H9 (cell line): ENCODE results near the gene CPB2. TPM values are rescaled to one million over a fixed set of nuclear protein-coding genes. Genes with fewer than 3 reads are reported as not detected.

Experiments
- DNase-seq: peaks from one replicate; pipeline ENCODE4 v3.0.0-alpha.2; 2017
- H2AFZ ChIP-seq: one replicate; pipeline ENCODE4 v1.6.1; 2013; ENCODE audit warnings: mild to moderate bottlenecking, low read length, control low read depth, moderate library complexity
- H2AK5ac ChIP-seq: 2 replicates; pipeline ENCODE4 v1.6.1; 2013; ENCODE audit warnings: low read length, control low read depth, mixed read lengths; ENCODE audit not compliant: insufficient read length
- H2BK120ac ChIP-seq: one replicate; pipeline ENCODE4 v1.6.1; 2013; ENCODE audit warnings: low read depth, mild to moderate bottlenecking, low read length, control low read depth, inconsistent platforms; ENCODE audit not compliant: poor library complexity, severe bottlenecking
- H2BK12ac ChIP-seq: 2 replicates; pipeline ENCODE4 v1.6.1; 2013; ENCODE audit warnings: low read length, control low read depth, mixed read lengths, low read depth; ENCODE audit not compliant: insufficient read length
- H2BK15ac ChIP-seq: 2 replicates; pipeline ENCODE4 v1.6.1; 2013; ENCODE audit warnings: low read depth, low read length, control low read depth
- H2BK20ac ChIP-seq: one replicate; pipeline ENCODE4 v1.6.1; 2013; ENCODE audit warnings: low read depth, mild to moderate bottlenecking, low read length, control low read depth, inconsistent platforms; ENCODE audit not compliant: poor library complexity, severe bottlenecking
- H2BK5ac ChIP-seq: 2 replicates; pipeline ENCODE4 v1.6.1; 2013; ENCODE audit warnings: low read length, control low read depth, mixed read lengths; ENCODE audit not compliant: insufficient read length
- H3K14ac ChIP-seq: 2 replicates; pipeline ENCODE4 v1.6.1; 2013; ENCODE audit warnings: low read length, control low read depth; ENCODE audit not compliant: insufficient read depth
- H3K18ac ChIP-seq: 2 replicates; pipeline ENCODE4 v1.6.1; 2013; ENCODE audit warnings: low read depth, mild to moderate bottlenecking, mixed read lengths, low read length, control low read depth; ENCODE audit not compliant: insufficient read length
- H3K23ac ChIP-seq: 2 replicates; pipeline ENCODE4 v1.6.1; 2013; ENCODE audit warnings: low read length, control low read depth, mixed read lengths, low read depth; ENCODE audit not compliant: insufficient read length
- H3K23me2 ChIP-seq: 2 replicates; pipeline ENCODE4 v1.6.1; 2013; ENCODE audit warnings: low read depth, mild to moderate bottlenecking, mixed read lengths, low read length, control low read depth; ENCODE audit not compliant: insufficient read length, poor library complexity, severe bottlenecking
- H3K27ac ChIP-seq: 2 replicates; pipeline ENCODE4 v1.5.1; 2013; ENCODE audit warnings: low read length, control low read depth, mixed read lengths, low read depth; ENCODE audit not compliant: insufficient read length
- H3K27me3 ChIP-seq: 2 replicates; pipeline ENCODE4 v1.6.1; 2013; ENCODE audit warnings: low read length, control low read depth, inconsistent platforms; ENCODE audit not compliant: insufficient read depth
- H3K4ac ChIP-seq: 2 replicates; pipeline ENCODE4 v1.6.1; 2013; ENCODE audit warnings: low read depth, mild to moderate bottlenecking, control low read depth, inconsistent platforms, low read length, moderate library complexity
- H3K4me1 ChIP-seq: 2 replicates; pipeline ENCODE4 v1.6.1; 2013; ENCODE audit warnings: low read length, control low read depth, inconsistent platforms; ENCODE audit not compliant: insufficient read depth
- H3K4me2 ChIP-seq: 2 replicates; pipeline ENCODE4 v1.6.1; 2013; ENCODE audit warnings: low read length, control low read depth, mixed read lengths; ENCODE audit not compliant: insufficient read length, insufficient read depth
- H3K56ac ChIP-seq: 2 replicates; pipeline ENCODE4 v1.6.1; 2013; ENCODE audit warnings: low read depth, mild to moderate bottlenecking, mixed read lengths, low read length, control low read depth; ENCODE audit not compliant: insufficient read length
- H3K79me1 ChIP-seq: 2 replicates; pipeline ENCODE4 v1.6.1; 2013; ENCODE audit warnings: low read depth, mild to moderate bottlenecking, moderate library complexity, low read length, control low read depth, inconsistent platforms; ENCODE audit not compliant: insufficient read depth, poor library complexity, severe bottlenecking
- H3K79me2 ChIP-seq: 2 replicates; pipeline ENCODE4 v1.6.1; 2013; ENCODE audit warnings: low read length, control low read depth, inconsistent platforms; ENCODE audit not compliant: insufficient read depth
- H3K9ac ChIP-seq: 2 replicates; pipeline ENCODE4 v1.6.1; 2013; ENCODE audit warnings: low read length, control low read depth, mixed read lengths; ENCODE audit not compliant: insufficient read length; ENCODE audit errors: extremely low read depth
- H3K9me3 ChIP-seq: one replicate; pipeline ENCODE4 v1.6.1; 2013; ENCODE audit warnings: low read depth, low read length, inconsistent platforms; ENCODE audit not compliant: control insufficient read depth
- H3T11ph ChIP-seq: one replicate; pipeline ENCODE4 v1.6.1; 2013; ENCODE audit warnings: mild to moderate bottlenecking, low read length, control low read depth, inconsistent platforms
- H4K20me1 ChIP-seq: one replicate; pipeline ENCODE4 v1.6.1; 2013; ENCODE audit not compliant: control insufficient read depth, insufficient read length, insufficient read depth
- H4K5ac ChIP-seq: 2 replicates; pipeline ENCODE4 v1.6.1; 2013; ENCODE audit warnings: low read depth, mild to moderate bottlenecking, mixed read lengths, low read length, control low read depth; ENCODE audit not compliant: insufficient read length
- H4K8ac ChIP-seq: replicated peaks from 2 replicates; pipeline ENCODE4 v1.6.1; 2013; ENCODE audit warnings: low read length, control low read depth, mixed read lengths, low read depth; ENCODE audit not compliant: insufficient read length
- H4K91ac ChIP-seq: 2 replicates; pipeline ENCODE4 v1.6.1; 2013; ENCODE audit warnings: low read depth, mild to moderate bottlenecking, moderate library complexity, mixed read lengths, low read length, control low read depth; ENCODE audit not compliant: insufficient read length
- H3K27ac Mint-ChIP-seq, 3 experiments: 2 replicates in 2 of 3; 3 replicates in 1 of 3; pipeline ENCODE4 v1.8.0; 2020 to 2021; ENCODE audit warnings: mixed read lengths in 3 of 3, mild to moderate bottlenecking in 1 of 3, moderate library complexity in 1 of 3
- H3K27me3 Mint-ChIP-seq: 2 replicates; pipeline ENCODE4 v1.8.0; 2021; ENCODE audit warnings: low read depth, mild to moderate bottlenecking, moderate library complexity, mixed read lengths
- H3K36me3 Mint-ChIP-seq, 3 experiments: 2 replicates in 2 of 3; 3 replicates in 1 of 3; pipeline ENCODE4 v1.8.0; 2020 to 2021; ENCODE audit warnings: low read depth in 3 of 3, mixed read lengths in 3 of 3; ENCODE audit not compliant: insufficient read depth in 1 of 3
- H3K4me1 Mint-ChIP-seq, 2 experiments: 2 replicates each; pipeline ENCODE4 v1.8.0; 2020; ENCODE audit warnings: mixed read lengths in 2 of 2
- H3K4me3 Mint-ChIP-seq, 2 experiments: 2 replicates in 1 of 2; 3 replicates in 1 of 2; pipeline ENCODE4 v1.8.0; 2020 to 2021; ENCODE audit warnings: mild to moderate bottlenecking in 2 of 2, mixed read lengths in 2 of 2, moderate library complexity in 1 of 2
- H3K9me3 Mint-ChIP-seq, 2 experiments: 2 replicates in 1 of 2; 3 replicates in 1 of 2; pipeline ENCODE4 v1.8.0; 2020; ENCODE audit warnings: mild to moderate bottlenecking in 2 of 2, mixed read lengths in 2 of 2, moderate library complexity in 1 of 2
- WGBS: extraction: QIAGEN DNeasy Blood & Tissue Kit; methylation state at CpG from one replicate; pipeline ENCODE4 v1.1.7; 2013; ENCODE audit warnings: missing lambda C conversion rate, low lambda C conversion rate, mixed read lengths; ENCODE audit not compliant: insufficient read length; ENCODE audit errors: extremely low coverage; 5-methylcytosine and 5-hydroxymethylcytosine counted together
- total RNA-seq: library from RNA; stranded (reverse); gene quantifications from 2 replicates; pipeline ENCODE4 v1.2.1, GENCODE V29; 2021
- TF ChIP-seq, protein P1 (sequence below): fragments of 200-600 bp; sonication (generic); conservative IDR thresholded peaks from 3 replicates; pipeline ENCODE4 v1.8.0; 2021; ENCODE audit warnings: antibody characterized with exemption, mild to moderate bottlenecking

The CPB2 gene
- total RNA-seq, 1 experiment from 2014 or later = not detected

DNA sequence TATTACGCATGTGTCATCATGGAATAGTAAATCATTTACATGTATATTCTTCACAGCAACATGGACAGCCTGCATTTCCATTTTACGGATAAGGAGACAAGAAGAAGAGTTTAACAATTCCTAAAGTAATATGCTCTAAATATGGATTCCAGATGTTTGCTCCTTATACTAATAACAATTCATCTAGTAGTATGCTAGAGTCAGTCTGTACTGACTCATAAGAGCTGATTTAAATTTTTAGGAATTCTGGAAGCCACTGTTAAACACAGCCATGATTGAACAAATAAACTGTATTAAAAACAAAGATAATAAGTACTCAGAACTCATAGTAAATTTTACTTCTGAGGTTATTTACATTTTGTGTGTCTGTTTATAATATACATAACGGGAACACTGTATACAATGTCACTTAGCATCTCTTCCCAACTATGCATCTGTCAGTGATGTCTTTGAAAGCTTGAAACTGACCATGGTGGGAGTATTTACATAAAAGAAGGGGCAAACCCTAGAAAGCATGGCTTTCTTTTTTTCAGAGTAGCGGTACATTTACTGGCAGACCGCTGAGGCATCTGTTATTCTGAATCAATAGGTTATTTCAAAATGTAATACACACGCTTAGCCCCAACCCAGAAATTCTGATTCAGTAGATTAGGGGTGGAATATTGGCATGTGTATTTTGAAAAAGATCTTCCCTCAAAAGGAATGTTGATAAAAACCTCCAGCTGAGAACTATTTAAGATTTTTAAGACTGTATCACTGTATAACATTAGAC, 65.2 kb downstream of the CPB2 start:
- H3K18ac ChIP-seq = no peak overlapping the region
- H2BK5ac ChIP-seq = no peak overlapping the region
- H3K36me3 Mint-ChIP-seq = peaks cover 5 to 39% (median 30%) of the 10 kb centered on the region in 3 experiments; a peak in 6 of 7 replicates
- H2BK120ac ChIP-seq = no peak overlapping the region
- H3K79me1 ChIP-seq = no peaks in the 10 kb centered on the region
- H4K8ac ChIP-seq = no peak overlapping the region
- no peak overlapping the region for H2BK12ac ChIP-seq
- TF ChIP-seq, protein P1, sequence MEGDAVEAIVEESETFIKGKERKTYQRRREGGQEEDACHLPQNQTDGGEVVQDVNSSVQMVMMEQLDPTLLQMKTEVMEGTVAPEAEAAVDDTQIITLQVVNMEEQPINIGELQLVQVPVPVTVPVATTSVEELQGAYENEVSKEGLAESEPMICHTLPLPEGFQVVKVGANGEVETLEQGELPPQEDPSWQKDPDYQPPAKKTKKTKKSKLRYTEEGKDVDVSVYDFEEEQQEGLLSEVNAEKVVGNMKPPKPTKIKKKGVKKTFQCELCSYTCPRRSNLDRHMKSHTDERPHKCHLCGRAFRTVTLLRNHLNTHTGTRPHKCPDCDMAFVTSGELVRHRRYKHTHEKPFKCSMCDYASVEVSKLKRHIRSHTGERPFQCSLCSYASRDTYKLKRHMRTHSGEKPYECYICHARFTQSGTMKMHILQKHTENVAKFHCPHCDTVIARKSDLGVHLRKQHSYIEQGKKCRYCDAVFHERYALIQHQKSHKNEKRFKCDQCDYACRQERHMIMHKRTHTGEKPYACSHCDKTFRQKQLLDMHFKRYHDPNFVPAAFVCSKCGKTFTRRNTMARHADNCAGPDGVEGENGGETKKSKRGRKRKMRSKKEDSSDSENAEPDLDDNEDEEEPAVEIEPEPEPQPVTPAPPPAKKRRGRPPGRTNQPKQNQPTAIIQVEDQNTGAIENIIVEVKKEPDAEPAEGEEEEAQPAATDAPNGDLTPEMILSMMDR = no peak
- H3K4ac ChIP-seq = no peak overlapping the region
- no peak overlapping the region for H2BK20ac ChIP-seq
- peaks cover 0 to 6% of the 10 kb centered on the region in 2 experiments; a peak in 1 of 4 replicates for H3K4me1 Mint-ChIP-seq
- no peaks in the 10 kb centered on the region for H3K27me3 Mint-ChIP-seq
- H3K56ac ChIP-seq = no peak overlapping the region
- H3K9me3 Mint-ChIP-seq = no peaks in the 10 kb centered on the region
- H4K91ac ChIP-seq = no peak overlapping the region
- no peak for DNase-seq
- H3K23ac ChIP-seq = no peak overlapping the region
- no peak overlapping the region for H2AK5ac ChIP-seq
- no peak overlapping the region for H2BK15ac ChIP-seq
- no peak overlapping the region for H3K9ac ChIP-seq
- no peak overlapping the region for H3K4me2 ChIP-seq
- no peaks in the 10 kb centered on the region for H4K20me1 ChIP-seq
- H4K5ac ChIP-seq = no peak overlapping the region
- H2AFZ ChIP-seq = no peak overlapping the region
- H3K79me2 ChIP-seq = no peaks in the 10 kb centered on the region
- no peak overlapping the region for H3K27ac ChIP-seq
- no peak overlapping the region for H3K27ac Mint-ChIP-seq
- H3K4me1 ChIP-seq = no peaks in the 10 kb centered on the region
- no peak overlapping the region for H3T11ph ChIP-seq
- no peak overlapping the region for H3K4me3 Mint-ChIP-seq
- H3K27me3 ChIP-seq = no peaks in the 10 kb centered on the region
- H3K14ac ChIP-seq = no peak overlapping the region
- no peaks in the 10 kb centered on the region for H3K9me3 ChIP-seq
- no peaks in the 10 kb centered on the region for H3K23me2 ChIP-seq
- no CpG with 5 or more reads among the region's 6 CpGs for WGBS
